Stimulated activated CD4-positive, alpha-beta T cell treated with anti-CD3 and anti-CD28 coated beads, Interleukin-15, amount 100 ng/mL, for 24 hours (primary cell): ENCODE data around the gene LRRN2.
"Not testable (repeated sequence)": the region's sequence is repeated elsewhere in the genome, so short reads cannot be mapped to it uniquely, and the experiment has no call there.

Source experiments
- DNase-seq: peaks from one replicate; pipeline ENCODE4 v3.0.0-alpha.2; 2020

LRRN2 gene

DNA sequence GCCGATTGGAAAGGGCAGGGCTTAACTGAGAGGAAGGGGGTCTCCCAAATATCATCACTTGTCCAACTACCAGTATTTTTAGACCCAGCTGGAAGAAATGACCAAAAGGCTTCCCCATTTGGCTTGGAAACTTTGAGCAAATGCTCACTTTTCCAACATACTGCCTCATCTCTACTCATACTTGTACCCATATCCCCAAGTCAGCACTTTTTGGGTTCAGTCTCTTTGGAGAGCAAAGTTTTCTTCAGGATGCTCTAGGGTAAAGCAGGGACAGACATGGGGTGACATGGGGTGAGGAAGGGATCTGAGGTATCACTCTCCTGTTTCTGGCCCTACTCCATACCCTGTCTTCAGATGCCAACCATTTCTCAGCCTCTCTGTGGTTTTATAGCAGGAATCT, 27.2 kb downstream of the LRRN2 start:
- DNase-seq, result no peak

- DNase-seq, result no peak
Observed at GRCh38 chr1:204653590-204654340, 31.8 kb downstream of the LRRN2 start.

DNA sequence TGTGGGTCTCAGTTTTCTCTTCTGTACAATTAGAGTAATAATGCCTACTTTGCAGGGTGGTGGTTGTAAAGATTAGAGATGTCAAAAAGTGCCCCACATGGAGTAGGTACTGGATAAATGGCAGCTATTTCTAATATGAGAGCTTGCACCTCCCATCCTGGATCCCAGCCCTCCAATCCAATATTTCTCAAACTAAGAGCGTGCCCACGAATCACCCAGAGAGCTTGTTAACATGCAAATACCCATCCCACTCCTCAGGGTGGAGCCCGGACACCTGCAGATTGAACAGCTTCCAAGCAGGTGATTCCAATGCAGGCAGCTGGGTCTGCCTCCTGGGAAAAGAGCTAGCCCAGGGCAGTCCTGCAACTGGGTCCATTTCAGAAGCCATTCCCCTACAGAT, 33.0 kb downstream of the LRRN2 start:
- DNase-seq, result no peak

- DNase-seq, result no peak
Observed at GRCh38 chr1:204651843-204652421, 33.6 kb downstream of the LRRN2 start.

DNA sequence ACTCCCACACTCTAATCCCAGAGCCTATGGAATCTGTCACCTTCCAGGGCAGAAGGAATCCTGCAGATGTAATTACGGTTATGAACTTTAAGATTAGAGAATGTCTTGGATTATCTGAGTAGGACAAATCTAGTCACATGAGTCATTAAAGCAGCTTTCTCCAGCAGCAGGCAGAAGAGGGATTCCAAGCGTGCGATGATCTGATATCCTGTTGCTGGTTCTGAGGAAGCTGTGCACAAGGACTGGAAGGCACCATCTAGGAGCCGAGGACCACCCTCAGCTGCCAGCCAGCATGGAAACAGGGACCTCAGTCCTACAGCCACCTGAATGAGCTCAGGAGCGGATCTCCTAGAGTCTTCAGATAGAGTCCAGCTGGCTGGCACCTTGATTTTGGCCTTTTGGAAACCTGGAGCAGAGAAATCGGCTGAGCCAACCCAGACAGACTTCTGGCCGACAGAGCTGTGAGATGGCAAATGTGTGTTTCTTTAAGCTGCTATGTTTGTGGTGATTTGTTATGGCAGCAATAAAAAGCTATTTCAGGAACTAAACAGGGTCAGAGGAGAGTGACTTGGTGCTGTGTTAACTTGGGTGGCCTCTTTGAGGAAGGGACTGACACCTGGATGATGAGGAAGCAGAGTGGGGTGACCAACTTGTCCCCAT, 34.5 kb downstream of the LRRN2 start:
- no peak for DNase-seq

- no peak for DNase-seq
Observed at GRCh38 chr1:204649721-204650521, 35.6 kb downstream of the LRRN2 start.

- DNase-seq, result no peak
Observed at GRCh38 chr1:204648576-204648975, 37.0 kb downstream of the LRRN2 start.

- no peak for DNase-seq
Observed at GRCh38 chr1:204647805-204648153, 37.8 kb downstream of the LRRN2 start.

DNA sequence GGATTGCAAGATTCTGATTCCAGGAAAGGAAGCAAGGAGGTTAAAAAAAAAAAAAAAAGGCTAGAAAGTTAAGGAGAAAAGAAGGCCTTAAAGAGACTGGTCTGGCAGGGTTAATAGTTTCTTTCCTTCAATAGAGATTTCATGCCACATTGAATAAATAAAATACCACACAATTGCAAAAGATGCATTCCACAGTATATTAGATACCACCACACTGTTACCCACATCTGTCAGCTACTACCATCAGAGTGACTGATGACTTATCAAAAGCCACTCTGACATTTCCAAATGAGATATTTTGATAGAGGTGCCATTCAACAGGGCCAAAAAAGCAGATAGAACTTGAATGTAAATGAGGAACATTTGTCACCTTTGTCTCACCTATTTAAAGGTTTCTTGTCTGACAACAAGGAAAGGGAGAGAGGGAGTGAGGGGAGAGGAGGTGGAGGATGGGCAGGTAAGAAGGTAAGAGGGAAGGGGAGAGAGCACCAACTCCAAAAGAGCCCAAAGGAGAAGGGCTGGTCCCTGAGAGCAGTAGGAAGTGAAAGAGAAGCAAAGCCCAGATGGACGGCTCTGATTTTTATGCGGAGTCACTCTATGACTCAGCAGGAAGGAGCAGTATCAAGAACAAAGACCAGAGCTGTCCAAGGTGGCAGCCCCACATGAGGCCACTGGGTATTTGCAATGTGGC, 38.3 kb downstream of the LRRN2 start:
- DNase-seq, result peak; percentile 7

- DNase-seq, result no peak
Observed at GRCh38 chr1:204645666-204646065, 39.9 kb downstream of the LRRN2 start.

DNA sequence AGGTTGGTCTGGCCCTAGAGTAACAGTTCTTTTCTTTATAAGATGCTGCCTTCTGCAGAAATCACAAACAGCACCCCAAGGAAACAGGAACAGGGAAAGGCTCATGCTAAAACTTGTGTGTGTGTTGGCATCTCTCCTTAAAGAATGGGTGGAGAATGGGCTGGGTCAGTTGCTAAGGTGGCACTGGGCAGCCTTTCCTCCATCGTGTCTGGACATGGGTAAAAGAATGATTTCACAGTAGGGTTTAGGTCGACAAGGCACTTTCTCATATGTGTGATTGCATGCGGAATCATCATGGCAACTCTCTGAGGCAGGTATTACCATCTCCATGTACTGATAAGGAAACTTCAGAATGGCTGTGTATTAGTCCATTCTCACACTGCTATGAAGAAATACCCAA, 40.3 kb downstream of the LRRN2 start:
- DNase-seq, result no peak

DNA sequence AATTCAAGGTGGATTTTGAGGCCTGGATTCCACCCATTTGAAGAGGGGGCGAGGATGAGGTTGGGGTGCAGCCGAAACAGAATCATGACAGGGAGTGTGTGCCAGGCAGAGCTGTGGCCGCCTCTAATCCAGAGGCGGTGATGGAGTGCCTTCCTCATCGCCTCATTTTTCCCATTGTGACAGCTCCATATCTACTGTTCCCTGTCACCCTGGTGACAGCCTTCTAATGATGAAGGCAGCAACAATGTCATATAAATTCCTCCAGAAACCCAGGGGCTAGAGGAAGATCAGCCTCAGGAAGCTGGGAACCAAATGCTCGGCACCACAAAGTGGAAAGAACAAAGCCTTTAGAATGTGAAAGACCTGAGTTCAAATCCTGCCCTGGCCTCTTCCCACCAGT, 42.0 kb downstream of the LRRN2 start:
- no peak for DNase-seq

GRCh38 chr1:204641936-204642335, 43.6 kb downstream of the LRRN2 start:
- DNase-seq, result no peak

DNA sequence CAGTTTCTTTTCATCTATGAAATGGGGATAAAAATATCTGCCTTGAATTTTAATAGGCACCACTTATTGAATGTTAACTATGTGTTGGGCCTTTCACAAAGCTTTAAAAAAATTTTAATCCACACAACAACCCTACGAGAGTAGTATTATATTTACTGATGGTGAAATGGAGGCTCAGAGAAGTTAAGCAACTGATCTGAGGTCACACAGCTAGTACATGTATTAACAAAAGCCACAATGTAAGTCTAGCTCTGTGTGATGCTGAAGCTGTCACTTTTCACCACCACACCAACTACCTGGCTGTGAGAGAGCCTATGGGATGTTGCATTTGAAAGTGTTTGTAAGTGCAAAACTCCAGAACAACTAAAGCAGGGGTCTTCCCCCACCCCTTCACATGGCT, 44.1 kb downstream of the LRRN2 start:
- no peak for DNase-seq

GRCh38 chr1:204640578-204640977, 45.0 kb downstream of the LRRN2 start:
- no peak for DNase-seq

- DNase-seq, result no peak
Observed at GRCh38 chr1:204634260-204634910, 51.2 kb downstream of the LRRN2 start.

- no peak for DNase-seq
Observed at GRCh38 chr1:204633665-204634064, 51.9 kb downstream of the LRRN2 start.

GRCh38 chr1:204630132-204630905, 55.2 kb downstream of the LRRN2 start:
- no peak for DNase-seq

DNA sequence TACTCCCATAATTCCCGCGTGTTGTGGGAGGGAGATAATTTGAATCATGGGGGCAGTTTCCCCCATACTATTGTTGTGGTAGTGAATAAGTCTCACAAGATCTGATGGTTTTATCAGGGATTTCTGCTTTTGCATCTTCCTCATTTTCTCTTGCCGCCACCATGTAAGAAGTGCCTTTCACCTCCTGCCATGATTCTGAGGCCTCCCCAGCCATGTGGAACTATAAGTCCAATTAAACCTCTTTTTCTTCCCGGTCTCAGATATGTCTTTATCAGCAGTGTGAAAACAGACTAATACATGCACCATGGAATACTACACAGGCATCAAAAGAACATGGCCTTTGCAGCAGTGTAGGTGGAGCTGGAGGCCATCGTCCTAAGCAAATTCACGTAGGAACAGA, 56.1 kb downstream of the LRRN2 start:
- DNase-seq, result not testable (repeated sequence)

- DNase-seq, result no peak
Observed at GRCh38 chr1:204628868-204629267, 56.7 kb downstream of the LRRN2 start.

- DNase-seq, result no peak
Observed at GRCh38 chr1:204627436-204627835, 58.1 kb downstream of the LRRN2 start.

- DNase-seq, result no peak
Observed at GRCh38 chr1:204626381-204626780, 59.2 kb downstream of the LRRN2 start.
